Loucy (cell line): Measurements from ENCODE around the gene ATAD2B.

Experiments
- EZH2phosphoT487 ChIP-seq: fragments of 200-600 bp; IDR thresholded peaks from 2 replicates; pipeline ENCODE4 v1.6.1; 2018; ENCODE audit warnings: antibody characterized with exemption, mild to moderate bottlenecking, moderate library complexity, borderline replicate concordance
- TF ChIP-seq, protein P1 (sequence below): fragments of 200-600 bp; sonication (generic); conservative IDR thresholded peaks from 2 replicates; pipeline ENCODE4 v1.5.1; 2014; ENCODE audit warnings: mild to moderate bottlenecking, antibody characterized with exemption, low read length

DNA sequence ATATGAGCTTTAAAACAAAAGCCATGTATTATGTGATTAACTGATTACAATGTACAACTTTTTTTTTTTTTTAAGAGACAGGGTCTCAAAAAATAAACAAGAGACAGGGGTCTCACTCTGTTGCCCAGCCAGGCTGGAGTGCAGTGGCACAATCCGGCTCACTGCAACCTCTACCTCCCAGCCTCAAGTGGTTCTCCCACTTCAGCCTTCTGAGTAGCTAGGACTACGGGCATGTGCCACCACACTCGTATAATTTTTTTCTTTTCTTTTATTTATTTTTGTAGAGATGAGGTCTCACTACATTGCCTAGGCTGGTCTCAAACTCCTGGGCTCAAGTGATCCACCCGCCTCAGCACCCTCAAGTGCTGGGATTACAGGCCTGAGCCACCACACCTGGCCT is 103.1 kb downstream of the ATAD2B start:
- TF ChIP-seq, protein P1, sequence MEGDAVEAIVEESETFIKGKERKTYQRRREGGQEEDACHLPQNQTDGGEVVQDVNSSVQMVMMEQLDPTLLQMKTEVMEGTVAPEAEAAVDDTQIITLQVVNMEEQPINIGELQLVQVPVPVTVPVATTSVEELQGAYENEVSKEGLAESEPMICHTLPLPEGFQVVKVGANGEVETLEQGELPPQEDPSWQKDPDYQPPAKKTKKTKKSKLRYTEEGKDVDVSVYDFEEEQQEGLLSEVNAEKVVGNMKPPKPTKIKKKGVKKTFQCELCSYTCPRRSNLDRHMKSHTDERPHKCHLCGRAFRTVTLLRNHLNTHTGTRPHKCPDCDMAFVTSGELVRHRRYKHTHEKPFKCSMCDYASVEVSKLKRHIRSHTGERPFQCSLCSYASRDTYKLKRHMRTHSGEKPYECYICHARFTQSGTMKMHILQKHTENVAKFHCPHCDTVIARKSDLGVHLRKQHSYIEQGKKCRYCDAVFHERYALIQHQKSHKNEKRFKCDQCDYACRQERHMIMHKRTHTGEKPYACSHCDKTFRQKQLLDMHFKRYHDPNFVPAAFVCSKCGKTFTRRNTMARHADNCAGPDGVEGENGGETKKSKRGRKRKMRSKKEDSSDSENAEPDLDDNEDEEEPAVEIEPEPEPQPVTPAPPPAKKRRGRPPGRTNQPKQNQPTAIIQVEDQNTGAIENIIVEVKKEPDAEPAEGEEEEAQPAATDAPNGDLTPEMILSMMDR: no peak
- no peak for TF ChIP-seq EZH2phosphoT487
